ENCODE data around the gene ZNF366.

Gene ZNF366

DNA sequence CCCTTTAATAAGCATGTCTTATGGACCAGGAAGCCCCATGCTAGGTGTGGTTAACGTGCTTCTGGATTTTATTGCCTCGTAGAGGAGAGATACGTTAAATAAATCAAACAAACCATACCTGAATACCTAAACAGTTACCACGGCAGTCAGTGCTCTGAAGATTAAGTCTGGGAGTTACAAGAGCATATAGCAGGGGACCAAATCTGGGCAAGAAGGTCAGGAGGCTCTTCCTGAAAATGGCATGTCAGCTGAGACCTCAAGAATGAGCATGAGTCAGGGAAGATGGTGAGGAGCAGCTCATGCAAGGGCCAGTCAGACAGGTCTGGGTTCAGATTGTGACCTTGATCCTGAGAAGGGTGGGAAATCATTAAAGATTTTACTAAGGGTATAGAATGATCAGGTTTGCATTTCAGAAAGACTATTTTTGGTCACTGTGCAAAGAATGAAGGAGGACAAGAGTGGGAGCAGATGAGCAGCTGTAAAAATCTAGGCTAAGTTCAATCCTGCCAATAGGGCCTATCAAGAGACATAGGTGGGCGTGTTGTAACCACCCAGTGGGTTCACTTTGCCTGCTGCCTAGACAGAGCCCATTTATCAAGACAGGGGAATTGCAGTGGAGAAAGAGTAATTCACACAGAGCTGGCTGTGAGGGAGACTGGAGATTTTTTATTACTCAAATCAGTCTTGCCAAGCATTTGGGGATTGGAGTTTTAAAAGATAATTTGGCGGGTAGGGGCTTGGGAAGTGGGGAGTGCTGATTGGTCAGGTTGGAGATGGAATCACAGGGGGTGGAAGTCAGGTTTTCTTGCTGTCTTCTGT is 4.8 kb upstream of the ZNF366 start:
- H3K4me3 ChIP-seq (ENCODE audit: low read depth, low read length) = no peak overlapping the region
- no peak for TF ChIP-seq CTCF (IDR thresholded peaks at IDR 0.05; ENCODE audit: insufficient read depth, low read depth, low read length, missing control alignments)
- DNase-seq (ENCODE audit: low read depth) = no peak

DNA sequence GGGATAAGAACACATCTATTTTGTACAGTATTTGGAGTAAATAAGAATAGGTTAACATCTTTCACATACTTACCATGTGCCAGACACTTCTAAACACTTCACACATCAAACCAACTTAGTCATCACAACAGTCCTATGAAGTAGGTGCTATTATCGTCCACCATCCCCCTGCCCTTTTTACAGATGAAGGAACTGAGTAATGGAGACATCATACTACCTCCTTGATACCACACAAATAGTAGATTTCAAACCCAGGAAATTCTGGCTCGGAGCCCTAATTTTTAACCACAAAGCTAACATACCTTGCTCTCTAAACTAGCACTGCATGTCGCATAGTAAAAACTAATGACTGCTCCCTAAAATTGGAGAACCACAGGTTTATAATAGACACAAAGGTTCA is 4.2 kb upstream of the ZNF366 start:
- H3K4me3 ChIP-seq (ENCODE audit: low read depth, low read length) = no peak overlapping the region
- no peak for DNase-seq (ENCODE audit: low read depth)
- TF ChIP-seq CTCF (IDR thresholded peaks at IDR 0.05; ENCODE audit: insufficient read depth, low read depth, low read length, missing control alignments) = no peak

- no peak for TF ChIP-seq CTCF (IDR thresholded peaks at IDR 0.05; ENCODE audit: insufficient read depth, low read depth, low read length, missing control alignments)
- no peak overlapping the region for H3K4me3 ChIP-seq (ENCODE audit: low read depth, low read length)
- DNase-seq (ENCODE audit: low read depth) = peak; percentile 67
Measured at GRCh38 chr5:72510610-72511181, 3.5 kb upstream of the ZNF366 start.

- DNase-seq (ENCODE audit: low read depth) = no peak
- H3K4me3 ChIP-seq (ENCODE audit: low read depth, low read length) = no peak overlapping the region
- TF ChIP-seq CTCF (IDR thresholded peaks at IDR 0.05; ENCODE audit: insufficient read depth, low read depth, low read length, missing control alignments) = no peak
Measured at GRCh38 chr5:72509401-72509800, 2.2 kb upstream of the ZNF366 start.

DNA sequence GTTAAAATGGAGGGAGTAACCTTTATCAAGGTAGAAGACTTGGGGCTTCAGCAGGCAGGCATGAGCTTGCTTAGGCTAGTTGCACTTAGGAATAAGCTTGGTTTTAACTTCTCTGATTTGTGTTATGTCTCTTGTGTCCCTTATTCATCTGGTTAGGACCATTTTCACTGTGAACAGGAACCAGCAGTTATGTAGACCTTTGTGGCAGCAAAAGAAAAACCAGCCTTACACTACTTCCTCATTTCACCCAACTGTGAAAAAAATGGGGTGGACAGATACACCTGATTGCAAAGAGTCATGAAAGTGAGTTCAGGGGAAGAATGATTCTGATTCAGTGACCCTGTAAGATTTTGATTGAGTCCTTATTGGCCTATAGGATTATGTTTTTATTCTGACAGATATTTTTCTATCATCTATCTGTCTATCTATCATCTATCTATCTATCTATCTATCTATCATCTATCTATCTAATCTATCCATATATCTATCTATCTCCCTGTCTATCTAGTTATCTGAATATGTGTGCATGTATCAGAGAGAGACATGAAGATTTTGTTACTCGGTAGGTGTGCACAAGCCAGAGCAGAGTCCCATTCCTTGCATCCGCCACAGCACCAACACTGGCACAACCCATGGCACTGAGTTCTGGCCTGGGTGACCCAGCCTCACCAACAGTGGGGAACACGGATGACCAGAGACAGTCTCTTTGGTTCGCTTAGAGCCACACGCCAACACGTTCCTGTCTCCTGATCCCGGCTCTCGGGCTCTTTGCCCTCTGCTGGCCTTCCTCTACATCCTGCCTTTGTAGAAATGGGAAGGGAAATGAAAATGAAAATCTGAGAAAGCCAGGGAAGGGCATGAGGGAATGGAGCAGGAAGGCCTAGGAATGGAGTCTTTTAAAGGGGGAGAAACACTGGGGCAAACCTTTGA is 1.3 kb upstream of the ZNF366 start:
- no peak overlapping the region for H3K4me3 ChIP-seq (ENCODE audit: low read depth, low read length)
- DNase-seq (ENCODE audit: low read depth) = peak; percentile 90
- TF ChIP-seq CTCF (IDR thresholded peaks at IDR 0.05; ENCODE audit: insufficient read depth, low read depth, low read length, missing control alignments) = no peak

DNA sequence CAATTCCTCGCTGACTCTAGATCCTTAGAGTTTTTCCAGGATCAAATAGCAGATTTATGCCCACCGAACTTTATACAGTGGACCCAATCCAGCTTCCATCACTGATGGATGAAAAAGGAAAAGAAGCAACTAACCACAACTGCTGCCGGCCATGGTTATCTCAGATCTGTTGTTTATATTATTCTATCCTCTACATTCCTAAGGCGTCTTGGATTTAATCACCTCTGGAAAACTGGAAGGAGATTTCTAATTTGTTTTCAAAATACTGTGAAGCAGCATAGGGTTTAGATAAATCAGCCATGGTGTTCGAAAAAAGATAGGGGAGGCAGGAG is 663 bp upstream of the ZNF366 start:
- no peak for TF ChIP-seq CTCF (IDR thresholded peaks at IDR 0.05; ENCODE audit: insufficient read depth, low read depth, low read length, missing control alignments)
- H3K4me3 ChIP-seq (ENCODE audit: low read depth, low read length) = no peak overlapping the region
- DNase-seq (ENCODE audit: low read depth) = no peak

Data from GM12865 (cell line).